GM10266 (cell line): ENCODE results near the gene RGS8.

Experiments used
- DNase-seq: peaks from one replicate; pipeline ENCODE4 v3.0.0; 2012; ENCODE audit errors: extremely low spot score
- TF ChIP-seq, protein P1 (sequence below): IDR thresholded peaks from 2 replicates; pipeline ENCODE4 v1.5.1; 2012; ENCODE audit warnings: mild to moderate bottlenecking, low read depth; ENCODE audit not compliant: control insufficient read depth, insufficient read depth; ENCODE audit errors: missing control alignments

RGS8 gene

DNA sequence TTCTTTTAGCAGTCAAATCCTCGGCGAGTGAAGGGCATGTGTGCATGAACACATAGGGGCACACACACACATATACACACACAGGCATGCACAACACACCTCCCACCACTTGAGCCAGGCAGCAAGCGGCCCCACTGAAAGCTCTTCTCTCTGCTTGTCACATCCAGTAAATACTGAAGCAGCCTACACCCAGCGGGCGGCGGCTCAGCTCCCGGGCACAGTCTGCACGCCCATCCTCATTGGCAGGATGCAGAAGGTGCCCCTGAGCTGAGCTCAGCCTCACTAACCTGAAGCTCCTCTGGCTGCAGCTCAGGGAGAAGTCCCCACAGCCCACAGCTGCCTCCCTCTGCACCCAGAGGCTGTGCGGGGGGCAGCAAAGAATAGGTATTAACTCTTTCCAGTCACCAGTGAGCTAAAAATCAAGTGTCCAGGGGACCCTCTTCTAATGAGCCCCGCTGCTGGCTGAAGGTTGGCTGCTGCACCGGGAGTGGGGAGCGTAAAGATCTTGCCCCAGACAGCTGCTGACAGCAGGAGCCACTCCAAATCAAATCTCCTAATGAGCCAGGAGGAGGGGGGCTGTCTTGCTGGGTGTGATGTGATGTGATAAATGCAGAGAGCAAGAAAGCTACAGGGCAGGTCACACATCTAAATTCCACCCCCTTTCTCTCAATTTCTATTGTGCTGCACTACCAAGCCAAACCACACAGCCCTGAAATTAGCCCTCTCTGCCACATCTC, 12.5 kb downstream of the RGS8 start:
- no peak for DNase-seq
- TF ChIP-seq, protein P1, sequence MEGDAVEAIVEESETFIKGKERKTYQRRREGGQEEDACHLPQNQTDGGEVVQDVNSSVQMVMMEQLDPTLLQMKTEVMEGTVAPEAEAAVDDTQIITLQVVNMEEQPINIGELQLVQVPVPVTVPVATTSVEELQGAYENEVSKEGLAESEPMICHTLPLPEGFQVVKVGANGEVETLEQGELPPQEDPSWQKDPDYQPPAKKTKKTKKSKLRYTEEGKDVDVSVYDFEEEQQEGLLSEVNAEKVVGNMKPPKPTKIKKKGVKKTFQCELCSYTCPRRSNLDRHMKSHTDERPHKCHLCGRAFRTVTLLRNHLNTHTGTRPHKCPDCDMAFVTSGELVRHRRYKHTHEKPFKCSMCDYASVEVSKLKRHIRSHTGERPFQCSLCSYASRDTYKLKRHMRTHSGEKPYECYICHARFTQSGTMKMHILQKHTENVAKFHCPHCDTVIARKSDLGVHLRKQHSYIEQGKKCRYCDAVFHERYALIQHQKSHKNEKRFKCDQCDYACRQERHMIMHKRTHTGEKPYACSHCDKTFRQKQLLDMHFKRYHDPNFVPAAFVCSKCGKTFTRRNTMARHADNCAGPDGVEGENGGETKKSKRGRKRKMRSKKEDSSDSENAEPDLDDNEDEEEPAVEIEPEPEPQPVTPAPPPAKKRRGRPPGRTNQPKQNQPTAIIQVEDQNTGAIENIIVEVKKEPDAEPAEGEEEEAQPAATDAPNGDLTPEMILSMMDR: no peak

DNA sequence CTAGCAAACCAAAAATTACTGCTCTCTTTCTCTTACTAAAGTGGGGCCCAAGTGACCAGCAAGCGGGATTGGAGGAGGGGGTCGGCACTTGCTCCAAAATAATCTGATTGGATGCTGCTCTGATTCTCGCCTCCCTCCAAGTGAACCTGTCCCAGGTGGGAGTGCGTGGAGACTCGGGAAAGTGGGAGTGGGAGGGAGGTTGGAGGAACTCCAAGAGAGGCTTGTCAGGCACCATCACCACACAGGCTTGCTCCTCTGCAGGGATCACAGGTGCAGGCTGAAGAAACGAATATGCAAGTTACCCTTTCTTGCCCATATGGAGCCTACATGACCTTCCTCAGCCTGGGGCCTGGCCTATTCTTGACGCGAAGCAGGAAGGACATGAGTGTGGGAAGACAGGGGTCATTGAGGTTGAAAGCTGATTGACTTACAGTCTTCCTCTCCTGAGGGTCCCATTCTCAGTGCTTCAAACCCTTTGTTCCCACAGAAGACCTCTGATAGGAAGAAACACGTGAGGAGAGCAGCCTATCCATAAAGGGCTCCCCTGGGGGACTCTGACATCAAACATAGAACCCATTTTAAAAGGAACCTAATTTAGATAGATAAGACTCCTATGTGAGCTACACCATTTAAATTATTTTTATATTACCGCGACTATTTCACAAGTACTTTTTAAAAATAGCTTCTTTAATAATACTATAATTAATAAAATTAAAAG, 14.2 kb downstream of the RGS8 start:
- DNase-seq: no peak
- TF ChIP-seq, protein P1: no peak

DNA sequence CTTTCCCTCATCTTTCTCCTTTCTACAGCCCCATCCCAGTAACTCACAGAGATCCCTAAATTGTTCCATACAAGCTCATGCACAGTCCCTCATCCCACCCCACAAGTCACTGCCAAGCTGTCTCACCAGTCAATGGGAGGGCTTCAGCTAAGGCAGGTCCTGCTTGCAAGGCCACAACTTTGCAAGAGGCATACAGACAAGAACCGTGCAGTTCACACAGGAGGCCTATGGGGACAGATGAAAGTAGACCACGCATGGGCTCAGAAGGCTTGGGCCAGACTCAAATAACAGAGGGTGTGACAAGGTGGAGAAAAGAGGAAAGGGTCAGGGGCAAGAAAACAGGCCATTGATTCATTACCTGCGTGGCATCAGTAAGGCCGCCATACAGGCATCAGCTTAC, 15.1 kb downstream of the RGS8 start:
- TF ChIP-seq, protein P1: no peak
- DNase-seq: no peak

DNA sequence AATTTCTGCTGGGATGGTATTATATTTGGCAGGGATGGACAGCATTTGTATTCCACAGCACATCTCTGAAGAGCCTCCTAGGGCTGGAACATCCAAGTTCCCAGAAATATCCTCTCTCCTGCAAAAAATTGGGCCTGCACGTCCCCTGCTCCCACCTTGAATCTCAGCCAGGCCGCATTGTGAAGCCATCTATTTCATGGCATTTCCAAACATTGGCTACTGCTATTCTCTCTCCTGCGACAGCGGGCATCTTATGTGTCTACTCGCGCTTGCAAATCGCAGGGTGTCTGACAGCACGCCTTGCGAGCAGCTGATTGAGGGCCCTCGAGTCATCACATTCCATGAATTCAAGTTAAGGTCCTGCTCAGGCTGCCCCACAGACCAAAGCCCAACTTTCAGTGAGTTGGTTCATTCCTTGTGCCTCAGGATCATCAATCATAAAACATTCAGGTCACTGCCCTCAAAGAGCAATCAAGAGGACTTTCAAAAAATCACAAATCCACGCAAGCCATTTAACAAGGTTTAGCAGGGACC, 15.8 kb downstream of the RGS8 start:
- DNase-seq: no peak
- TF ChIP-seq, protein P1: no peak

DNA sequence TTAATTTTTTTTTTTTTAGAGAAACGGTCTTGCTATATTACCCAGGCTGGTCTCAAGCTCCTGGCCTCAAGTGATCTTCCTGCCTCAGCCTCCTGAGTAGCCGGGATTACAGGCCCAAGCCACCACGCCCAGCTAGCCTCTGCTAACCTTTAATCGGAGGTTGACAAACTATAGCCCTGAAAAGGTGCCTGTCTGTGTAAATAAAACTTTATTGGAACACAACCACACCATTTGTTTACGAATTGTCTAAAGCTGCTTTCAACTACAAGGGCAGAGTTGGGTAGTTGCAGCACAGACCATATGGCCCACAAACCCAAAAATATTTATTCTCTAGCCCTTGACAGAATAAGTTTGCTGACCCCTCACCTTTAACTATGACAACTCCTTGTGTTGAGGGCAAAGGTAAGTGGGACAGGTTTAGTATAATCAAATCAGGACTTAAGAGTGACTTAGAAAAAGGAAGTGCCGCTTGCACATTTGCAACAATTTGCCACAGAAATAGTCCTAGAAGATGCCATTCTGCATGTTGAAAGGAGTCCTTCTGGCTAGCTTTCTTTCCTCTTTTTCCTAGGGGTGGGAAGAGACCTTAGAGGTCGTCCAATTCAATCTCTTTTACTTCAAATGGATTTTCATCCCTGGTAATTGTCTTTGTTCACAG, 16.4 kb downstream of the RGS8 start:
- DNase-seq: no peak

DNA sequence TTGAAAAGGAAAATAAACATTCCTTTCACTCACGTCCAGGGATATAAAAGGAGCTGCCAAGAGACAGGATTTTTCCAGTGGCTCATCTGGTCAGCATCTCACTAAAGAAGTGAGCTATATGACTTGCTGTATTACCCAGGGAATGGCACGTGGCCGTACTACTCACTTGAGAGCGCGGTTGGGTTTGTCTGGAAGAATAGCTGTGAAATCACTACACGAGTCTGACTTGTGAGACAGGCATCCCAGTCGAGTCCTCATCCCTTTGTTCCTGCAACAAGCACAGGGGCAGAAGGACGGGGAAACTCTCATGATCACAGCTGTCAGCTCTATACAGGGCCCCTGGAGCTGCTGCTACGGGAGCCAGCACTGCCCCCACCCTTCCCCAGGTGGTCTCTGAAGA, 17.7 kb downstream of the RGS8 start:
- TF ChIP-seq, protein P1: no peak
- DNase-seq: no peak

More for the DNA sequence above, 16.4 kb downstream of the RGS8 start:
- TF ChIP-seq, protein P1: no peak
